NK-92 (cell line): ENCODE measurements around the gene COBL.
"Not testable (repeated sequence)": the region's sequence is repeated elsewhere in the genome, so short reads cannot be mapped to it uniquely, and the experiment has no call there.

ENCODE experiments used
- DNase-seq: peaks from one replicate; lab custom pipeline; 2025; ENCODE audit not compliant: unreplicated experiment; lab: John Stamatoyannopoulos, UW

Gene COBL

GRCh38 chr7:51012569-51013217 lies 303.9 kb downstream of the COBL start:
- DNase-seq, result no peak

GRCh38 chr7:51011710-51012350 lies 304.8 kb downstream of the COBL start:
- DNase-seq, result no peak

GRCh38 chr7:51010534-51010933 lies 306.1 kb downstream of the COBL start:
- DNase-seq, result no peak

GRCh38 chr7:51009716-51010496 lies 306.7 kb downstream of the COBL start:
- no peak for DNase-seq

GRCh38 chr7:51007551-51008505 lies 308.8 kb downstream of the COBL start:
- DNase-seq, result no peak

GRCh38 chr7:51006483-51007235 lies 309.9 kb downstream of the COBL start:
- DNase-seq, result no peak

GRCh38 chr7:51005074-51005473 lies 311.5 kb downstream of the COBL start:
- DNase-seq, result no peak

- DNase-seq, result no peak
Observed at GRCh38 chr7:51000956-51001355, 315.7 kb downstream of the COBL start.

- DNase-seq, result no peak
Observed at GRCh38 chr7:50994753-50995319, 321.8 kb downstream of the COBL start.

- not testable (repeated sequence) for DNase-seq
Observed at GRCh38 chr7:50990214-50990613, 326.4 kb downstream of the COBL start.

- DNase-seq, result no peak
Observed at GRCh38 chr7:50988988-50989387, 327.6 kb downstream of the COBL start.

GRCh38 chr7:50988465-50988864 lies 328.1 kb downstream of the COBL start:
- no peak for DNase-seq

- DNase-seq, result no peak
Observed at GRCh38 chr7:50985096-50985495, 331.5 kb downstream of the COBL start.

- no peak for DNase-seq
Observed at GRCh38 chr7:50983850-50984249, 332.8 kb downstream of the COBL start.

GRCh38 chr7:50982626-50983025 lies 334.0 kb downstream of the COBL start:
- DNase-seq, result no peak

- DNase-seq, result no peak
Observed at GRCh38 chr7:50981743-50982142, 334.9 kb downstream of the COBL start.

GRCh38 chr7:50980411-50980810 lies 336.2 kb downstream of the COBL start:
- no peak for DNase-seq

- no peak for DNase-seq
Observed at GRCh38 chr7:50978633-50979215, 337.9 kb downstream of the COBL start.

GRCh38 chr7:50977421-50977820 lies 339.2 kb downstream of the COBL start:
- DNase-seq, result no peak

GRCh38 chr7:50976064-50976463 lies 340.5 kb downstream of the COBL start:
- no peak for DNase-seq
